Stimulated activated CD4-positive, alpha-beta T cell treated with anti-CD3 and anti-CD28 coated beads, Interleukin-15, amount 100 ng/mL, for 48 hours (primary cell): ENCODE data around the gene GABARAPL2.
"Not testable (repeated sequence)": the region's sequence is repeated elsewhere in the genome, so short reads cannot be mapped to it uniquely, and the experiment has no call there.

Experiments used
- DNase-seq, 2 donors: peaks; one replicate each; pipeline ENCODE4 v3.0.0-alpha.2; 2020; ENCODE audit warnings: low read depth in 2 of 2

GABARAPL2 gene

GRCh38 chr16:75590920-75591843 lies 25.0 kb downstream of the GABARAPL2 start:
- no peak for DNase-seq

- DNase-seq: not testable (repeated sequence)
Observed at GRCh38 chr16:75591927-75592326, 25.7 kb downstream of the GABARAPL2 start.

- DNase-seq: no peak
Observed at GRCh38 chr16:75593308-75593707, 27.1 kb downstream of the GABARAPL2 start.

DNA sequence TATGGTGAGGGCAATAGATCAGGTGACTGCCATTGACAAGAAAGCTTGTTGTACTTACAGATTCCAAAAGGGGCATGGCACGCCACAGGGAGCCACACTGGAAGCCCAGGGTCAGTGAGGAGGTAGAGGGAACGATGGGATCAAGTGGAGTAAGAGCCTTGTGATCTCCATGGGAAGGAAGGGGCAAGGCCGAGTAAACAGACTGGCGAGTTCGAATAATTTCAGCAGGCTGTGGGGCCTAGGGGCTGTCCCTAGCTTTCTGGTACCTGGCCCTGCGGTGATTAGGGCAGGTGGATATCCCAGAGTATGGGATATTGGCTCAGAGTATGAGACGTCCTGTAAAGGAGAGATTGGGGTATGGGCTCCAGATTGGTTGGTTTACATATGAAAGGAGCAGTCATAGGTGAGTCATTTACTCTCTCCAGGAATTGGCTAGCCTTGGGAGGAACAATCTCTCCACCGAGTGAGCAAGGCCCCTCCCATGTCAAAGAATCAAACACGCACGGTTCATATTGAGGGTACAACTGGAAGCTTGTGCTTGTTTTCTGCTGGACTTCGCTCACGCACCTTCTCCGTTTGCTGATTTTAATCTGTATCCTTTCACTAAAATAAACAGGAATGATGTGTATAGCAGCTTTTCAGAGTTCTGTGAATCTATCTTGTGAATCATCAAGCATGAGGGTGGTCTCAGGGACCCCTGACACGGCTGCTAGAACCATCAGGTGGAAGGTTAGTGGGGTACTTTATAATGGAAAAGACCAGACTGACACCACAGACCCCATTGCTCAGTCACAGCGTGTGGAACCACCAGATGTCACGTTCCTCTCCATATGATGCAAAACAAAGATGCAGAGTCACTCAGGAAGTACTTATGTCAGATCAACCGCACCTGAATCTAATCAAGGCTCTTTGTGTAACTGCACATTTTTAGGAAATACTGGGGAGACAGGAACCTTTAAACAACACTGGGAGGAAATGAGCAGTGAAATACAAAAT lies 27.9 kb downstream of the GABARAPL2 start:
- DNase-seq: no peak

DNA sequence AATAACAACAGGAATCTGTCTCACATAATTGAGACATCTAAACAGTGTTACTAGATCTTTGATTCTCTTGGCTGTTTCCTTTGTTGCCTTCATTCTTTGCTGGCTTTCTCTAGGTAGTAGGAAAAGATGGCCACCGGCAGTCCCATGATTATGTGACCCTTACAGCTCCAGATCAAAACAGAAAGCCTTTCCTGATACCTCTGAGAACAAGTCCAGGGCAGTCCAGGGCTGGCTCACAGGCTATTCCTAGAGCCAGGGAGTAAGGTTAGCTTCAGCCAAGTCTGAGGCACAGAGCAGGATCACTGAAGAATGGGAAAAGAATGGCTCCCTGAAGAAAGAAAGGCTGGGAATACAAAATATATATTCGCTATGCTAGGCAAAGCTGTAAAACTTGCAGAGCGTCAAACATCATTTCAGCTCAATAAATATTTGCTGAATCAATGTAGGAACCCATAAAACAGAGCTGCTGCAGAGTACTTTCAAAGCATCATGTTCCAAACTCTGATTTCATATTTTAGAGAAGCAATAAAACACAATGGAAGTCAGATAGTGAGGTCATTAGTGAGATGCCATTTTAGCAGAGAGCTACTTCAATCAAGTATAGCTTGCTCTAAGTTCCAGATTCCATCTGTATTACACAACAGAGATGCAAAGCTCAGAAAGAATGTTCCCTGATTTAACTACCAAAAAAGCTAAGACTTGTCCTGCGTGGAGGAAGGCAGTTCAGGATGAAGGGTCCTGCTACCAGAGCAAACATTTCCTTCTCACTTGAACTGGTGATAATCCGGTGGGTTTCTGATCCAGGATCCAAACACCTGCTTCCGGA lies 33.5 kb downstream of the GABARAPL2 start:
- DNase-seq: no peak

- no peak for DNase-seq
Observed at GRCh38 chr16:75603241-75603640, 37.1 kb downstream of the GABARAPL2 start.

- DNase-seq: no peak
Observed at GRCh38 chr16:75606507-75606906, 40.3 kb downstream of the GABARAPL2 start.

GRCh38 chr16:75614066-75614897 lies 48.1 kb downstream of the GABARAPL2 start:
- DNase-seq: no peak

DNA sequence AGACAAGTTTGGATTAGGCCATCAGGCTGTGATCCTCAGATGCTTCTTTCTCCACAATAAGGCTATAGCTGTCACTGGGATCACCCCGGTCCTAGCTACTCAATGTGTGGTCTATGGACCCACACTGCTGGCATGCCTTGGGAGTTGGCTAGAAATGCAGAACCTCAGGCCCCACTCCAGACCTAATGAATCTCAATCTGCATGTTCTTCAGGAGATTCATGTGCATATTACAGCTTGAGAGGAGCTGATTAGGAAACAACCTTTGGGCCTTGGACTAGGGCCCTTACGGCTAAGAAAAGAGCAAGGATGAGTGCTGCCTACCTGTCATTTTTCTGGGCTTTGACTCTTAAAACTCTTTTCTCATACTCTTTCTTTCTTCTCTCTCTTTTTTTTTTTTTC lies 49.4 kb downstream of the GABARAPL2 start:
- no peak for DNase-seq

GRCh38 chr16:75616521-75617010 lies 50.4 kb downstream of the GABARAPL2 start:
- DNase-seq: no peak

DNA sequence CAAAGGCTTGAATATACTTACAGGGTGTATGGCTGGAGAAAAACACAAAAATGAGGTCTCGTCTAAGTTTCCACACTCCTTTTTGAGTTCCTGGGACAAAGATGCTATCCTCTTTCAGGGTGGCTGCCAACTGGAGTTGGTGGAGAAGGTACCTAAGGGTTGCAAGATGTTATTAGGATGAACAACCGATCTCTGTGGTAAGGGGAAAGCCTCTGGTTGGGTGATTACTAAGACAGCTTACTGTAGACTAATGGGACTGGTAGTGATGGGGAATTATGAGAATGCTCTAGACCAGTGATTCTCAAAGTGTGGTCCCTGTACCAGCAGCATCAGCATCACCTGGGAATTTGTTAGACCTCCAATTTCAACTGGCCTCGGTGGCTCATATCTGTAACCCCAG lies 50.9 kb downstream of the GABARAPL2 start:
- DNase-seq: no peak

DNA sequence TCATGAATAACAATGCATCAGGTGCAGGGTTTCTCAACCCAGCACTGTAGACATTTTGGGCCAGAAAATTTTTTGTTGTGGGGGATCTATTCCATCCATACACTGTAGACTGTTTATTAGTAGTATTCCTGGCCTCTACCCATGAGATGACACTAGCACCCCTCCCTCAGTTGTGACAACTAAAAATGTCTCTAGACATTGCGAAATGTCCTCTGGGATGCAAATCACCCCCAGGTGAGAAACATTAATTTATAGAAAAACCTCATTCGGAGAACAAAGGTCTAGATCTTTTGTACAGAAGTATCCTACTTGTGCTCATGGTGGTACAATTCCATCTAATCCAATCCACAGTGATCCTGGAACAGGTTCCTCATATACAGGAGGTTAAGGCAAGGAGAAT lies 52.6 kb downstream of the GABARAPL2 start:
- DNase-seq: no peak

- DNase-seq: no peak
Observed at GRCh38 chr16:75620326-75621169, 54.4 kb downstream of the GABARAPL2 start.

- no peak for DNase-seq
Observed at GRCh38 chr16:75621170-75621477, 54.9 kb downstream of the GABARAPL2 start.

DNA sequence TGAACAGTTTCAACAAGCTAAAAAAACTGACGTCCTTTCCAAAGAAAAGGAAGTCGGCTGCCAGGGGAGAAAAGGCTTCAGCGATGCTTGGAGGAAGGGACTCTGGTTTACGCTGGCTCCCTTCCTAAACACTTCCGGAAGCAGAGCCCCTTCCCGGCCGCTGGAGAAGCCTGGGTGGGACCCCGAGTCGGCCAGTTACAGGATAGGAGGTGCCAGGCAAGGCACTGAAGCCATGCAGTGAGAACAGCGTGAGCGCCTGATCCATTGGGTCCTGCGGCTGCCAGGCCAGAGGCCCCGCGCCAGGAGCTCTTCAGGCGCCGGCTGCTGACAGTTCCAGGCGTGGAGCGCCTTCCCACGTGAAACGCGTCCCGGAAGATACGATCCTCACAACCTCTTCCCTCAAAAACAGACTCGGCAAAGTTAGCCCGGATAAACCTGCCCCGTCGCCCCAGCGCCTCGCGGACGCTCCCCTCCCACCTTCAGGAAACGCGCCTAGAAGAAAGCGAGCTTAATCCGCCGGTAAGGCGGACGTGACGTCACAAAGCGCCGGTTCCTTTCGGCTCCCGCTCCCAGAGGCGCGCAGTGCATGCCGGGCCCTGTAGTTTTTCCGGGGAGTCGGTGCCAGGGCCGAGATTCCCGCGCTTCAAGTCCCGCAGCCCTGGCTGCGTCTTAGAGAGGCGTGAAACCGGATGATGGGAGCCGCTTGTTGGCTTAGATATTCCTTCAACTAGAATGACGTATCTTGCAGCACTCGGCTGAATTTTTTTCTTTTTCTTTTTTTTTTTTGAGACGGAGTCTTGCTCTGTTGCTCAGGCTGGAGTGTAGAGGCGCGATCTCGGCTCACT lies 56.8 kb downstream of the GABARAPL2 start, which contains the start of gene ADAT1:
ADAT1 (minus strand) TSS at position 521 of the 845 bp plus-strand sequence. CDS start 2,482 bp downstream, outside the sequence.
- peak; percentile 97 to 98 for DNase-seq

DNA sequence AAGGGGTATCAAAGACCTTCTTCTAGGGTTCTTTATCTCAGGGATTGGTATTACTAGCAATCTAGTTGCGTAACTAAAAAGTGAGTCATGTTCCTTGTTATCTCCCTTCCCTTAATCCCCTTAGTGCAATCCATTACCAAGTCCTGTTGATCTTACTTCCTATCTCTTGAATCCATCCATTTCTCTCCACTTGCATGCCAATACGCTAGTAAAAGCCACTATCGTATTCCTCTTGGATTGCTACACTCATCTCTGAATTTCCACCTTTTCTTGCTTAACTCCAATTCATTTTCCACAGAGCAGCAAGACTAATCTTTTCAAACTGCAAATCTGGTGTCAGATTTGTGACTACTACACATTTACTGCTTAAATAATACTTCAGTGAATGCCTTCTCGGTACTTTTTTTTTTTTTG lies 58.7 kb downstream of the GABARAPL2 start:
- no peak for DNase-seq

DNA sequence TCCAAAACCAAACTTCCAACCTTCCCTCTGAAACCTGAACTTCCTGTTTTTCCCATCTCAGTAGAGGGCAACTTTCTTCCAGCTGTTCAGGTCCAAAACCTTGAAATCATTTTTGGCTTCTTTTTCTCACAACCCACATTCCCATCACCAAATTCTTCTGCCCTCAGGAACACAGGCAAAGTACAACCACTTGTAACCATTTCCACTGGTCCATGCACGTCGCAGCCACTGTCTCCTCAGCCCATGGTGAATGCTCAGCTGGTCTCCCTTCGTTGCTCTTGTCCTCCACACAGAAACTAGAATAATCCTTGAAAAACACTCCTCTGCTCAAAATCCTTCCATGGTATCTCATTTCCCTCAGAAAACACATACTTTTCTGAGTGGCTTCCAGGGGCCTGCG lies 60.6 kb downstream of the GABARAPL2 start:
- no peak for DNase-seq
